KBM-7 (cell line): ENCODE results near the gene CCNI.

Experiments used
- DNase-seq: peaks from one replicate; pipeline ENCODE4 v3.0.0-alpha.2; 2015
- in situ Hi-C: fragments of 300-500 bp; cut with MboI; formaldehyde crosslinking; loops from 2 replicates; pipeline ENCODE4 v1.14.3; 2020; ENCODE audit warnings: low sequenced_read_pairs, low pct_unique_long_range_greater_than_20kb, mixed read lengths

Gene CCNI

DNA sequence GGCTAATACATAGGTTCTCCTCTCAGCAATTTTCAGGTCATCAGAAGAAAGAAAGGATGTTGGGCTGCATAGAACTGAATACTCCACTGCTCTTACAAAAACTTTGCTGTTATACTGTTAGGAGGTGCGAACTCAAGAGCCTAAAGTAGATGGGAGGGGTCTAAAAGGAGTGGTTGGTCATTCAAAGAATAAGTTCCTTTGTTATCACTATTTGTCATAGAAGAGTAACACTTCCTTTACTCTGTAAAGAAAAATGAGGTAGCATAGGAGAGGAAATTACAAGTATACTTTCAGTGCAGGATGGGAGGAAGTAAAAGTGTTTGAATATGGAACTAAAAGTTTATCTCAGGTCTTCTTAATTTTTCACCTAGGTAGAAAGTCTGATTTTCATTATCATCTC is 61.5 kb downstream of the CCNI start:
- no peak for DNase-seq

DNA sequence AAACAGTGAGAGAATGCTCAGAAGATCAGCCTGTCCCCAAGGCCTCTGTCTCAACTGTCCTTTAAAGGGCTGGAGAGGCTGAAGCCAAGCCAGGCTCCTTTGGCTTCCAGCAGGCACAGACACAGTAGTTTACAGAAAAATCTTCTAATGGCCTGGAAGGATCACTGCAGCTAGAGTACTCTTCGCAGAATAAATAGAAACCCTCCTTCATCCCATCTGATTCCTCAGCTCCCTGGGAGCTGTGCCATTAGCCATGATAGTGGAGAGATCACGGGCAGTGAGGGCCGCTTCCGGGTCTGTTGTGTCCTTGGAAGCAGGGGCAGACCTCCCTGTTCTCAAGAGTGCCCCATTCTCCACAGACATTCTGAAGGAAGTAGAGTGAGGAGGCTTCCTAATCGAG is 63.1 kb downstream of the CCNI start:
- no peak for DNase-seq
- in situ Hi-C loops: no loop called here

More for the DNA sequence above, 61.5 kb downstream of the CCNI start:
- in situ Hi-C loops: no loop called here

DNA sequence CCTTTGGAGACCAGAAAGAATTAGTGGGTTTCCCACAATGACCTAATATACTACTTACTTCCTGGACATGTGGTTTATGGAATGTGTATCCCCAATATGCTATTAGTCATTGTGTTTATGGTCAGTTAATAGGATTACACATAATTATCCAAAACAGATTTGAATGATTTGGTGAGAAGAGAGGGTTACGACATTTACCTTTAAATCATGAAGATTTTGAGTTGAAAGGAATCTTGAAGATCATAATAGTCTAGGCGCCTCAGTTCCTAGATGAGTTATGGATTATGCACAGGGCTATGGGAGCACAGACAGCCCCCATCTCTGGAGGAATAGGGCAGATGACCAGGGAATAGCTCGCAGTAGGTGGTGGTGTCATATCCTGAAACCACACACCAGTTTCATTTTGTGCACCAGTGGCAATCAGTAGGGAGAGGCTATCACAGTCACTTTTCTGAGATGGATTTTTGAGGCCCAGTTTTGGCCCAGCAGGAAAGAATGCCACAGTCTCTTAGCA is 64.9 kb downstream of the CCNI start:
- DNase-seq: no peak
- in situ Hi-C loops: no loop called here

DNA sequence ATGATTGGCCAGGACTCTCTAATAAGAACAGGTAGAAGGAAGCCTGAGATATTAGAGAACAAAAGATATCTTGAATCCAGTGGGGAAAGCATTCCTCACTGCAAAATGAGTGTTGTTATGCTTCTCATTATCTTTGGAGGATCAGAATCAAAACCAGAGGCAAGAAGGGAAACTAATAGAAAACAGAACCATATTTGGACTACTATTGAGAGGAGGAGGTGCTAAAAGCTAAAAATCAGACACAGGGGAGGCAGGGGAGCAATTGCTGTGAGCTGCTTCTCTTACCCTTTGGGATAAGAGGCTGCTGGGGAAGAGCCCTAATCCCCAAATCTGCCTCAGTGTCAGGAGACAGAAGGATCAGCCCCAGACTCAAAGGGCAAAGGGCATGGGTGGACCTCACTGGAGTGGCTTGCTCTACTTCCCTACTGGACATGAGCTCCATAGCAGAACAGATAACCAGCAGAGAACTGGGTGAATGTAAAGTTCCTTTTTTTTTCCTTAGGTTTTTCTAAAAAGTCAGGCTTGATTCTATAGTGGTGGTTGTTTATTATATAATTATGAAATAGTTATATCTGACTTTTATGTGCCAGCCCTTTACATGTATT is 66.2 kb downstream of the CCNI start:
- no peak for DNase-seq
- in situ Hi-C loops: no loop called here

DNA sequence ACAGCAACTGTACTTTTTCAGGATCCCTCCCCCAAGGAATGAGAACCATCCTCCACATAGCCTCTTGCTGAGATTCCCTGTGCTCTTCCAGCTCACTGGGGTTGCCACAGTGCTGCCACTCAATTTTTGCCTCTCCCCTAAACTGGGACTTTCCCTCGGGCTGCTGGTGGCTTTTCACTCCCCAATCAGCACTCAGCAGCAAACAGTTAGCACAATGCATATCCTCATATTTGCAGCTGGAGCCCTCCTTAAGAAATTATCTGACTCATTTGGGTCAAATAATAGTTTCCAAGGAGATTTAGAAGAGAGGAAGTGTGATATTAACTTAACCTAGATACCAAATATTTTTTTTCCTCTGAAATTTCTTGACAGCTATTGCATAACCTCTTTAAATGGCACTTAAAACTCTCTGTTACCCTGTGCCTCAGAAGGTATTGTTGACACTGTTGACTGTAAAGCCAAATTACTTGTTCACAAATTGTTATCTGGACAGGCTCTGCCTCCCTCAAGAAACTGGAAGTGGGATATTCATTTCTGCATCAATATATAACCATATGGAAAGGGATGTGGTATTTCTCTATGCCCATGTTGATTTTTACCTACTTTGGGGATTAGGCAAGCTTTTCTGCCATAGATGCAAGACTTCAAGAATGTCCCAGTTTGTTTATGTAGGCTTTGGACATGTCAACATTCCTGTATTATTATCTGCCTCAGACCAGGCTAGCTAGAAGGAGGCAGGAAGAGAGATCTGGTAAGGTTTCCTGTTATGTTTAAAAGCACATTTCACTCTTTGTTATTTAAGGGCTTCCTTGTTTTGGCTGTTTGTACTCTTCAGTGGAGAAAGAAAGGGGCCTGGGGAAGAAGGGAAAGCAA is 68.2 kb downstream of the CCNI start:
- in situ Hi-C loops: no loop called here
- DNase-seq: peak; percentile 19

DNA sequence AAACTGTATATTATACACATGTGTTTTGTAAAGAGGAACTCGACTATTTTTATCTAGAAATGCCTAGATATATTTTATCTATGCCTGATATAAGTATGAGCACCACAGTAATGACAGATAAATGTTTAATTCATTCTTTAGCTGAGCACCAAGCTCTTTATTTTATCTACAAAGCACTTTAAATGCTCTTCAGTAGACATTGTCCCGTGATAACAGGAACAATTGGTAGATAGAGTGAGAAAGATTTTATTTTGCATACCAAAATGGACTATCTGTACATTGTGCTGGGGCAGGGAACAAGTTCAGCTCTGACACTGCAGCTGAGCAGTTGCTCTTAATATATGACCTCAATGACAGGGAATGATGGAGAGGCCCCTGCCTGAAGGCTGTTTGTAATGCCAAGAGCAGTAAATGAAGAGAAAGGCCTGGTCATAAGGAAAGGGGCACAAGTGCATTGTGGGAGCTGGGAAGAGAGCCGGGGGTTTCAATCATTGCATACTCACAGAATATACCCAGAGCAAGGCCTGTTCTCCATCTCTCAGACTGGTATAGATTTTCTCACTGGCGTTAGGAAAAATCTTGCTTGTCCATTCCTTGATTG is 68.9 kb downstream of the CCNI start:
- DNase-seq: no peak
- in situ Hi-C loops: no loop called here

DNA sequence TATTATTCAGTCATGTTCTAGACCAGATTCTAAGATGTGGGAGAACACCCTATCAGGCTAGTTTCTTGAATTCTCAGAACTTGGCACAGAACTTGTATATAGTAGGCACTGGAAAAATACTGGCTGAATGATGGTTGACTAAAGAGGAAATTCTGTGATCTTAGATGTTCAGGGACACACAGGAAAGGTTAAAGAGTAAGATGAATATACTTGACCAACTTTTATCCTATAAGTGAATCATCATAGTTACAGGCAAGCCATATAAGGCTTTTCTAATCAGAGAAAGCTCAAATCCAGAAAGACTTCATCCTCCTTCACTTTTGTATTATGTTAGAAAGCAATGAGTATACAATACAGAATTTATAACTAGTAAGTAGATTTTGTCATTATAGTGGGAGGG is 72.4 kb downstream of the CCNI start:
- DNase-seq: no peak
- in situ Hi-C loops: no loop called here

DNA sequence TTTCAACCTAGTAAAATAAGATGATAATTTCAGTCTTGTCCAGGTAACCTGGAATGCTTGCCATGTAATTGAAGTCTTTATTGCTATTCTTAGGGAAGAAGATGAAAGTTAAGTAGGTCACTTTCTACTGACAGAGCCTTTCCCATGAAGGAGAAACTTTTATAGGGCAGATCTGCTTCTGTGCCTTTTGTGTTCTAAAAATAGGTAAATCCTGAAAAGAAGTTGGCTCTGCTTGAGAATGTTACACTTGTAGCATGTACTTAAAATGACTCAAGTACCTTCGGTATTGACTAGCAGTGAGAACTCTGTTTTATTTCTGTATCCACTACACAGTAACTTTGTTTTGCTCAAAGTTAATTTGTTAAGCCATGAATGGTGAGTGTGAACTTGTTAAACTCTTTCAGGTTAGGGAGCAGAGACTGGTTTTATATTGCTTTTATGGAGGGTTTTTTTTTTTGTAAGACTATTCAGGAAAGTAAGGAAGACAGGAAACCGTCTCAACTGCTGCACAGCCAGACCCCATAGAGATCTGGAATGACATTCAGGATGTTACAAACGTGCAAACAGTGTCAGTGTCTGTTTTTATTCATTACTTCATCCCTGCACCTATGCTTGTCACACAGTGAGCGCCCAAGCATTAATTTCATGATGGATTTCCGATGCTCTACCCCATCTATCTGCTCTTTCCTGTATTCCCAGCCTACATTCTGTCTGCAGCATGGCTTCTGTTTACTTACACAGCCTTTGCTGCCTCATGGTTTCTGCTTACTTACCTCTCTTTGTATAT is 73.3 kb downstream of the CCNI start:
- in situ Hi-C loops: no loop called here
- DNase-seq: no peak

DNA sequence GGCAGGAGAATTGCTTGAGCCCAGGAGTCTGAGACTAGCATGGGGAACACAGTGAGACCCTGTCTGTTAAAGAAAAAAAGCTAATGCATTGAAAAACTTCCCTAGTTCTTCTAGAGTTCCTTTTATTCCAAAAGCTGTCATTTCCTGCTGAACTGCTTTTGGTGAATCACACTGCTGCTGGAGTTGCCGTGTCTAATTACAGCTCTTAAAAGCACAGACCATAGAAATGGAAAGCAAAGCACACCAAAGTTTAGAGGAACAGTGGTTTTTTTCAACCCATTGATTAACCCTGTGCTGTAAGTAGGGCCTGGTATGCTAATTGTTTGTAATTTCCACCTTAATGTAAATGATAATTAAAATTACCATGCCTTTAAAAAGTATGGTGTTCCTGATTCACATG is 73.9 kb downstream of the CCNI start:
- DNase-seq: peak; percentile 52
- in situ Hi-C loops: no loop called here

DNA sequence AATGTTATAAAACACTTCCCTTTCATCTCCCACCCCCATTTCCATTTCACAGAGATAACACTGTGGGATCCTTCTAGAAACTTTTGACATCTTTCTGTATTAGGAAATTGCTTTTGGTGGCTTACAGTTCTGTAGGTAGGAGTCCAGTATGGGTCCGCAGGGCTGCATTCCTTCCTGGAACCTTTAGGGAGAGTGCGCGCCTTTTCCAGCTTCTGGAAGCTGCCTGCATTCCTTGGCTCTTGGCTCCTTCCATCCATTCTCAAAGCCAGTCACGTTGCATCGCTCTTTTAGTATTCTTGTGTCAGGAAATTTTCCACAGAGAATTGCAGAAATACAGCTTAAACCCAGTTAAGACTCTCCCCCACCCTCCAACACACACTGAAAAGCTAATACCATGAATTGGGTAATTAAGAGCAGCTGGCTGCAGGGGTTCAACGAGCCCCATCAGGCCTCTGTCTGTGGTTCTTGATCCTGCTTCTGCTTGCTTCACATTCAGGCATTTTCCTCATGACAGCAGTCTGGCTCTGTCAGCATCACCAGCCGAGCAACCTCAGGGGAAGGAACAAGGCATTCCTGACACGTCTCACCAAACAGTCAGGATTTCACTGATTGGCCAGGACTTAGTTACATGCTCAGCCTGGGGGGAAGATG is 77.4 kb downstream of the CCNI start:
- in situ Hi-C loops: no loop called here
- no peak for DNase-seq

DNA sequence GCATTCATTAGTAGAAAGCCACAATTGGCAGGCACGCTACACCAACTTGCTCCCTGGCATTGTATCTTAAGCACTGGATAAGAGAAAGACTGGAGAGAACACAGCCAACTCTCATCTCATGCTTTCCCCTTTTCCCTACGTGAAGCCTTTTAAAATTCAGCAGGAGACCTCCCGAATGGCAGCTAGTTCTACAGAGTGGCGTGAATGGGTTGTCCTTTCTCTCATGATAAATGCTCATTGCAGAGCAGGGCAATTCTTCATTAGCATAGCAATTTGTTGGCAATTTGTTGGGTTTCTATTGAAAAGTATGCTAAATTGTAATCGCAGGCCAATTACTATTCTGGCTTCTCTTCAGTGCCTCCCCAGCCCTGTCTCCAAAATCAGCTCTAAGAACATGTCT is 78.3 kb downstream of the CCNI start:
- no peak for DNase-seq
- in situ Hi-C loops: no loop called here
